HG03280 (cell line): ENCODE data around the gene ARHGEF10L.

Source experiments
- ATAC-seq: cut with Tn5 transposase; IDR thresholded peaks from one replicate; pipeline ENCODE4 v1.9.1; 2021; ENCODE audit warnings: mild to moderate bottlenecking, moderate library complexity; ENCODE audit not compliant: unreplicated experiment

ARHGEF10L gene

GRCh38 chr1:17669866-17670451 lies 130.5 kb downstream of the ARHGEF10L start:
- no peak for ATAC-seq

DNA sequence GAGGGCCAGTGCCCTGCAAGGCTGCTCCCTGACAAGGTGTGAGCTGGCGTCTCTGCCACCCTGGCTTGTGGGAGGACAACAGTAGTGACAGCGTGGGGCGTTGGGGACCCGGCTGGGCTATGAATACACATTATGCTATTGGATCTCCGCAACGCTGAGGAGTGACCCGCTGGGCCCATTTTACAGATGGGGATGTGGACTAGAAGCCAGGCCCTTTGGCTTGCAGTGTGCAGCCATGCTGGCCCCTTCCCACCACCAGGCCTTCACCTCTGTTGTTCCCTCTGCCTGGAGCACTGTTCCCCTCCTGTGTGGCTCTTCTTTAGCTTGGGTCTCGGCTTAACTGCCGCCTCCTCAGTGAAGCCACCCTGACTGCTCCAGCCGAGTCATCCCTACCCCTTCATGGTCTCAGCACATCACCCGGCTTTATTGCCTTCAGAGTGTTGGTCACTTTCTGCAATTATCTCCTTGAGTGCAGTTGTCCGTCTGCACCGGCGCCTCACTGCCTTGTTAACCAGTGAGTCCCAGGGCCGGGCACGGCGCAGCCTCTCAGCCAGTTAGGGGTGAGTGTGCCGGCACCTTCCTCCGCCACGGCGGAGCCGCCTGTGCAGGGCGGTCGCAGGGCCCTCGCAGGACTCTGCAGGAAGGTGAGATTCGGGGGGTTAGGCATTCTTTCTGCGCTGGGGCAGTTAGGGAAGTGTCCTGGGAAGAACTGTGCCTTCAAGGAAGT lies 131.3 kb downstream of the ARHGEF10L start:
- no peak for ATAC-seq

DNA sequence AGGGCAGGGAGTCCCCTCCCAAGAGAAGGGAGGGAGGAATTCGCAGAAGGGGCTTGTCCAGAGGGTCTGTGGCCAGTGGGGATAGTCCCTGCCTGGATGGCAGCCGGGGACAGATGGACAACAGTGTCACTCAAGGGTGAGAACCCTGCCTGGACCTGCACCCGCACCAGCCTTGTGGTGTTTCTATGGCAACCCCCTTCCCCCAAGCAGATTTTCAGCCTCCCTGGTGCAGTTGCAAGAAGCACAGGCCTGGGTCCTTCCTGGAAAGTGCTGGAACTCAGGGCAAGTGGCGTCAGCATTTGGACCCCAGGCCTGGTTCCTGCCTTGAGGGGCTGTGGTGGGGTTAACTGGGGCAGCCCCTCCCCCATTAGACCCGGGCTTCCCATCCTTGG lies 131.8 kb downstream of the ARHGEF10L start:
- ATAC-seq: no peak

GRCh38 chr1:17671741-17672140 lies 132.2 kb downstream of the ARHGEF10L start:
- no peak for ATAC-seq

DNA sequence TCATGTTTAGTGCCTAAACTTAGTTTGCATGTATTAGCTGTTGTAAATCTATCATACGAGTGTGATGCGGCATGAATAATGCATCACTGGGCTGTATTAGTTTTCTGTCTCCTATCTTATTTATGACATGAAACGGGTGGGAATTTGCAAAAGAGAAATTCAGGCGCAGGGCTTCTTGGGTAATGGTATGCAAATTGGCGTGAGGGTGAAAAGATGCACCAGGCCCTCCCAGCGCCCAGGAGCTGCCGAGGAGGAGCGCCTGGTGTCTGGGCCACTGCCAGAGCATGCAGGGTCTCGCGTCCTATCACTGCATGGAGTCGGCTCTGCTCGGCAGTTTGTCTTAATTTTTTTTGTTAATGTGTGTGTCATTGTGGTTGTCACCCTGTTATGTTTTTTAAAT lies 132.7 kb downstream of the ARHGEF10L start:
- ATAC-seq: no peak

DNA sequence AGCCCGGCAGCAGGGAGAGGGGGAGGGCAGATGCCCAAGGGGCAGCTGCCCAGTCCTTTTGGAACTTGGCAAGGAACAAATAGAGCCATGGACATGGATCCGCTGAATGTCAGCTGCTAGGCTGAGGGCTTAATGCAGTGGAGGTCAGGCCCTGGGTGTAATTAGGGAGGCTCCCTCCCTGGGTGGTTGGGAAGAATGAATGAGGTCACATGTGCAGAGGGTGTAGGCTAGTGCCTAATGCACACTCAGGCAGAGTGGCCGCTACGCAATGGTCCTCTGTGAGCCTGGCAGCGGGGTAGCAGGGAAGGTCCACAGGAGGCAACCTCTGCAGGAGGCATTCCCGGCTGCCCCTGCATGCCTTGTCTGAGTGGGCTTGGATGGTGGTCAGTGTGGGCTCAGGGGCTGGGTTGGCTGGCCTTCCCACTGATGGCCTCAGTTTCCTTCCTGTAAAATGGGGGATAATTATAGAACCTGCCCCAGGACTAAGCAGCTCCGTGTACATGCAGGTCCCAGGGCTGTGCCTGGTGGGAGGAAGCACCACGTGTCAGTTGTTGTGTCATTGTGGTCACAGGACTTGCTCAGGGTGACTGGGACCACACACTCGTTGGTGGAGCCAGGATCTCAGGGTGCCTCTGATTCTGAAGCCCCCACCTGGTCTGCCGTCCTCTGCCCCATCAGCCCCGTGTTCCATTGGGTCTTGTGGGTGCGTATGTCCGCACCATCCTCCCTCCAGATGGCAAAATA lies 134.0 kb downstream of the ARHGEF10L start:
- ATAC-seq: no peak

DNA sequence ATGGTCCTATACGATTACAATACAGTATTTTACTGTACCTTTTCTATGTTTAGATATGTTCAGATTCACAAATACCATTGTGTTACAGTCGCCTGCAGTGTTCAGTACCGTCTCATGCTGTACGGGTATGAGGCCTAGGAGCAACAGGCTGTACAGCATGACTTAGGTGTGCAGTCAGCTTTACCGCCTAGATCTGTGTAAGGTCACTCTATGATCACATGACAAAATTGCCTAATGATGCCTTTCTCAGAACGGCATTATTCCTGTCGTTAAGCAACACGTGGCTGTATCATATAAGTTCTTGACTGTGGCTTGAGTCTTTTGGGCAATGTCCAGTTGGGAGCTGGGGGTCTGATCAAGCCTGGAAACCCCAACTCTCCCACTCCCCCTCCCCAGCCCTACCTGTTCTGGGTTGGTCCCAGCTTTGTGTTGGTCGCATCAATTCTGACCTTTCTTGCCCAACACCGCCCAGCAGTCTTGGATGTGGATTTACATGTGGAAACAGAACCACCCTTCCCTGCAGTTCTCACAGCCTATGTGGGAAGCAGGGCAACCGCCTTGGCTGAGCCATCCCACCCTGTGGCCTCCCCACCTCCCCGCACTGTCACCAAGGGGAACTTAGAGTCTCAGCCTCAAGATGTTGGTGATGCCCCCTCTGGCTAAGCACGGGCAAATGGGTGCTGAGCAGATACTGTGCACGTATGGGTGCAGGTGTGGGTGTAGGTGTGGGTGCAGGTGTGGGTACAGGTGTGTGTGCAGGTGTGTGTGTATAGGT lies 135.4 kb downstream of the ARHGEF10L start:
- ATAC-seq: no peak

DNA sequence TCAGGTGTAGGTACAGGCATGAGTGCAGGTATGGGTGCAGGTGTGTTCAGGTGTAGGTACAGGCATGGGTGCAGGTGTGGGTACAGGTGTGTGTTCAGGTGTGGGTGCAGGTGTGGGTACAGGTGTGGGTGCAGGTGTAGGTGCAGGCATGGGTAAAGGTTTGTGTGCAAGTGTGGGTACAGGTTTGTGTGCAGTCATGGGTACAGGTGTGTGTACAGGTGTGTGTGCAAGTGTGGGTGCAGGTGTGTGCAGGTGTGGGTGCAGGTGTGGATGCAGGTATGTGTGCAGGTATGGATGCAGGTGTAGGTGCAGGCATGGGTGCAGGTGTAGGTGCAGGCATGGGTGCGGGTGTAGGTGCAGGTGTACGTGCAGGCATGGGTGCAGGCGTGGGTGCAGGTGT lies 136.2 kb downstream of the ARHGEF10L start:
- no peak for ATAC-seq

GRCh38 chr1:17676387-17677060 lies 137.0 kb downstream of the ARHGEF10L start:
- ATAC-seq: no peak

DNA sequence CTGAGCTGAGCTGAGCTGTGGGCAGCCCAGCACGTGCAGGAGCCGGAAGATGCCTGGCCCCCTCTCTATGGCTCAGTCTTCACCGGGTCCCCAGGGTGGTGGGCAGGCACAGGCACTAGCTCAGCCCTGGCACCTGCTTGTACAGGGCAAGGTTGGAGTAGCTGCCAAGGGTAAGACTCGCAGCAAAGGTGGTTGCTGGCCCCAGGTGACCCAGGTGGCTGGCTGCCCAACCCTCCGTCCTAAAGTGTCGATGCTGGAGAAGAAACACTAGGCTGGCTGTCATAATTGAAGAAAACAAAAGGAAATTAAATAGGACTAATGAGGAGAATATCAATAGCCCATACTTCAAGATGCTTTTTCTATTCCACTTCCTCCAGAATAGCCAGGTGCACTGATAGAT lies 138.5 kb downstream of the ARHGEF10L start:
- no peak for ATAC-seq

DNA sequence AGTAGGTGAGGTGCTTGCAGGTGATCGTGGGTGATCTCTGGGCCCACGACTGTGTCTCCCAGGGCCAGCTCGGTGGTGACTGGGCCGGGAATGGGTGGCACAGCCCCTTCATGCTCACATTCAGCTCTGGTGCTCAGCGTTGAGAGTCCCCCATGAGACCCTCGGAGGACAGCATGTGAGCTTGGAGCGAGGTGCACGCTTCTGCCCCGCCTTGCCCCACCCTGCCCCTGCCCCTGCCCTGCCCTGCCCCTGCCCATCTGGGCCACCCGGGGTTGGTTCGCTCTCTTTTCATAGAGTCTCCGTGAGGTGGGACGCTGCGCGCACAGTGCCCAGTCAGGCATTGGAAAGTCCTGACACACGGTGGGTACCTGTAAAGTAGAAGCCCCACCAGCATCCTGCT lies 140.4 kb downstream of the ARHGEF10L start:
- no peak for ATAC-seq

GRCh38 chr1:17680308-17680707 lies 140.8 kb downstream of the ARHGEF10L start:
- ATAC-seq: no peak

- no peak for ATAC-seq
These were observed 142.9 kb downstream of the ARHGEF10L start for GRCh38 chr1:17682400-17682799.

DNA sequence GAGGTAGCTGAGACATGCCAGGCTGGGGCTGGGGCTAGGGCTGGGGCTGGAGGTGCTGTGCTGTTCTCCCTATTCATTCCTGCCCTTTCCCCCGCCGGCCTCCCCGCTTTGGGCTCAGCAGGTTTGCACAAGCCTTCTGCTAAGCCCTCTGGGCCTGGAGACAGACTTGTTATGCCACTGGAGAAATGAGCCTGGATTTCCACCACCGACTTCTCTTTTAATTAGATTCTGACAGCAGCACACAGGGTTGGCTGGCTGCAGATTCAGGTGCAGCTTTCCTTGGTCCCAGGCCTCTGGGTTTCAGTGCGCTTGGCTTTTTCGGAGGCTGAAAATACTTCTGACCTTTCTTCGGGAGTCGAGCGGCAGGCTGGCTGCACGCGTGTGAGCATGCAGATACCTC lies 144.1 kb downstream of the ARHGEF10L start:
- no peak for ATAC-seq

GRCh38 chr1:17684810-17685209 lies 145.3 kb downstream of the ARHGEF10L start:
- ATAC-seq: no peak

- no peak for ATAC-seq
These were observed 146.8 kb downstream of the ARHGEF10L start for GRCh38 chr1:17686258-17686657.

DNA sequence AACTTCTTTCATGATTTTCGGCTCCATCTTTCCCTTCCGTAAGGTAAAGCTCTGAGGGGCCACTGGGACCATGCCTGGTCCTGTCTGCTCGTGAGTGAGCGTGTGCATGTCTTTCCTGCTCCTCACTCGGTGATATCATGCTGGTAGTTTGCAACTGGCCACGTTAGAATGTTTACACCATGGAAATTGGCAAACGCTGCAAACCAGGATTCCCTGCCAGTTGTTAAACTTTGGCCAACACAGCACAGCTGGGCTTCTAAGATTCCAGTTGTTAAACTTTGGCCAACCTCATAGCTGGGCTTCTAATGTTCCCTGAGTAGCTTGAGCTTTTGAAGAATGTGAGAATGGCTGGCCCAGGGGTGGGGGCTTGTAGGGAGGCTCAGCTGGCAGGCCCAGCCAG lies 147.6 kb downstream of the ARHGEF10L start:
- ATAC-seq: no peak

- ATAC-seq: no peak
These were observed 148.8 kb downstream of the ARHGEF10L start for GRCh38 chr1:17688217-17688810.

DNA sequence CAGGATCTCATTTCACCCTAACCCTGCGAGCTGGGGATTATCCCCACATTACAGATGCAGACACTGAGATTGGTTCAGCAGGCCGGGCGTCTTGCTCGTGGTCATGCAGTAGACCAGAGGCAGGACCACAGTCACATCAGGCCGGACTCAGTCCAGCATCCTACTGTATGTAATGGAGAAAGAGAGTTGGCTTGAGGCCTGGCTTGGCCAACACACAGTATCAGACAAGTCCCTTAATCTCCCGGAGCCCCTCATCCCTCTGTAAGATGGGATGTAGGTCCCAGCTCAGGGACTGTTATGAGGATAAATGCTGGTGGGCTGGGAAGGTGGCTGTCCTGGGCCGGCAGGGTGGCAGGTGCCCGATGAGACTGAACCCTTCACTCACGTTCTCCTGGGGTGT lies 149.5 kb downstream of the ARHGEF10L start:
- ATAC-seq: no peak

GRCh38 chr1:17690906-17691634 lies 151.6 kb downstream of the ARHGEF10L start:
- ATAC-seq: no peak
